HFF-Myc (cell line): ENCODE results near the gene SEM1.
"Not testable (repeated sequence)": the region's sequence is repeated elsewhere in the genome, so short reads cannot be mapped to it uniquely, and the experiment has no call there.

ENCODE experiments used
- DNase-seq: peaks from one replicate; pipeline ENCODE4 v3.0.0-alpha.2; 2011; ENCODE audit warnings: low read depth; ENCODE audit errors: extremely low read depth
- H3K4me3 ChIP-seq: replicated peaks from 2 replicates; pipeline ENCODE4 v1.5.1; 2011; ENCODE audit warnings: low read depth, mild to moderate bottlenecking, control low read depth, low read length
- CTCF ChIP-seq: IDR thresholded peaks from 2 replicates; pipeline ENCODE4 v1.5.1; 2012; ENCODE audit warnings: mild to moderate bottlenecking, low read depth, low read length, control low read depth; ENCODE audit errors: missing control alignments

SEM1 gene

DNA sequence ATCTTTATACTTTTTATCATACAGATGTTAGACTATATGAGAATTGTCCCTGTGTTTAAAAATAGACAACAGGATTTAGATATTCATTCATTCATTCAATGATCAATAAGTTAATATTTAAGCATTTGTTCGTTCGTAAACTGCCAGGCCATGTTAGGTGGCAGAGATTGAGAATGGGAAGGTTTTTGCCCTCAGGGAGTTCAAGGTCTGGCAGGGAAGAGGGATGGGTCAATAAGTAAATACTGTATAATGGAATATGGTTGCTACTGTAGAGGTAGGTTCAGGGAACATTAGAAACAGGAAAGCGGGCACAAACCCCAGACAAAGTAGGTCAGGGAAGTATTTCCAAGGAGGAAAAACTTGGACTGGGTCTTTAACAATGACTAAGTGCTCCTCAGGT lies 64.6 kb downstream of the SEM1 start:
- DNase-seq, result no peak
- no peak for TF ChIP-seq CTCF
- H3K4me3 ChIP-seq, result no peak overlapping the region

DNA sequence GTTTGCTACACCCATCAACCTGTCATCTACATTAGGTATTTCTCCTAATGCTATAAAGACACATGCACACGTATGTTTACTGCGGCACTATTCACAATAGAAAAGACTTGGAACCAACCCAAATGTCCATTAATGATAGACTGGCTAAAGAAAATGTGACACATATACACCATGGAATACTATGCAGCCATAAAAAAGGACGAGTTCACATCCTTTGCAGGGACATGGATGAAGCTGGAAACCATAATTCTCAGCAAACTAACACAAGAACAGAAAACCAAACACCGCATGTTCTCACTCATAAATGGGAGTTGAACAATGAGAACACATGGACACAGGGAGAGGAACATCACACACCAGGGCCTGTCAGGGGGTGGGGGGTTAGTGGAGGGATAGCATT lies 66.2 kb downstream of the SEM1 start:
- not testable (repeated sequence) for DNase-seq, H3K4me3 ChIP-seq

DNA sequence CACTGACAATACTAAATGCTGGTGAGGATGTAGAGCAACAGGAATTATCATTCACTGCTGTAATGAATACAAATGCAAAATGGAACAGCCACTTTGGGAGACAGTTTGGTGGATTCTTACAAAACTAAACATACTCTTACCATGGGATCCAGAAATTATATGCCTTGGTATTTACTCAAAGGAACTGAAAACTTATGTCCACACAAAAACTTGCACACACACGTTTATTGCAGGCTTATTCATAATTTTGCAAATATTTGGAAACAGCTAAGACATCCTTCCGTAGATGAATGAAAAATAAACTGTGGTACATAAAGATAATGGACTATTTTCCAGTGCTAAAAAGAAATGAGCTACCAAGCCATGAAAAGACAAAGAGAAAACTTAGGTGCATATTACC lies 69.6 kb downstream of the SEM1 start:
- TF ChIP-seq CTCF, result no peak
- DNase-seq, result no peak
- no peak overlapping the region for H3K4me3 ChIP-seq
